ENCODE data around the gene FGF18.
A peak's percentile ranks its signal among the peaks of the same experiment; 100 is the strongest.

FGF18 gene

DNA sequence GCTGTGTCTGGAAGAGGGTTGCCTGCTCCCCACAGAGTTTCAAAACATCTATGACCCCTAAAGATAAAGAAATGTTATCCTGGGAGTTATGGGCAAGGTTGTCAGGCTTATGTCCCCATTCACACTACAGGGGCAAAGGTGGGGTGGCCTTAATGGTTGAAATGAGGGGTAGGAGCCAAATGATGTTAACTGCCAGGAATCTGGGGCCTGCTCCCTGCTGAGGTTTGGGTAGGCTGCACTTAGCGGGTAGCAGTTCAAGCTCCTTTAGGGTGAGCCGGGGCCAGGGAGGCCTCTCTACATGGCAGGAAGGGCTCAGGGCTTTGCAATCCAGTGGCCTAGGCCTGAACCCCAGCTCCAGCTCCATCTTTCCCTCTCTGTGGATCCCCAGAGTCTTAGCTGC, 3.0 kb downstream of the FGF18 start:
- no peak for DNase-seq
- Histone ChIP-seq H3K4me1 (peaks cover 21% of the 10 kb centered on the region), H3K4me3 (ENCODE audit: low read depth, low read length) (no peak overlapping the region), H3K36me3 (no peaks in the 10 kb centered on the region), H3K9me3 (no peaks in the 10 kb centered on the region), H3K27me3 (peaks cover 27% of the 10 kb centered on the region)
- TF ChIP-seq, protein P1, sequence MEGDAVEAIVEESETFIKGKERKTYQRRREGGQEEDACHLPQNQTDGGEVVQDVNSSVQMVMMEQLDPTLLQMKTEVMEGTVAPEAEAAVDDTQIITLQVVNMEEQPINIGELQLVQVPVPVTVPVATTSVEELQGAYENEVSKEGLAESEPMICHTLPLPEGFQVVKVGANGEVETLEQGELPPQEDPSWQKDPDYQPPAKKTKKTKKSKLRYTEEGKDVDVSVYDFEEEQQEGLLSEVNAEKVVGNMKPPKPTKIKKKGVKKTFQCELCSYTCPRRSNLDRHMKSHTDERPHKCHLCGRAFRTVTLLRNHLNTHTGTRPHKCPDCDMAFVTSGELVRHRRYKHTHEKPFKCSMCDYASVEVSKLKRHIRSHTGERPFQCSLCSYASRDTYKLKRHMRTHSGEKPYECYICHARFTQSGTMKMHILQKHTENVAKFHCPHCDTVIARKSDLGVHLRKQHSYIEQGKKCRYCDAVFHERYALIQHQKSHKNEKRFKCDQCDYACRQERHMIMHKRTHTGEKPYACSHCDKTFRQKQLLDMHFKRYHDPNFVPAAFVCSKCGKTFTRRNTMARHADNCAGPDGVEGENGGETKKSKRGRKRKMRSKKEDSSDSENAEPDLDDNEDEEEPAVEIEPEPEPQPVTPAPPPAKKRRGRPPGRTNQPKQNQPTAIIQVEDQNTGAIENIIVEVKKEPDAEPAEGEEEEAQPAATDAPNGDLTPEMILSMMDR (IDR thresholded peaks at IDR 0.05; ENCODE audit: low read depth, low read length), result no peak

DNA sequence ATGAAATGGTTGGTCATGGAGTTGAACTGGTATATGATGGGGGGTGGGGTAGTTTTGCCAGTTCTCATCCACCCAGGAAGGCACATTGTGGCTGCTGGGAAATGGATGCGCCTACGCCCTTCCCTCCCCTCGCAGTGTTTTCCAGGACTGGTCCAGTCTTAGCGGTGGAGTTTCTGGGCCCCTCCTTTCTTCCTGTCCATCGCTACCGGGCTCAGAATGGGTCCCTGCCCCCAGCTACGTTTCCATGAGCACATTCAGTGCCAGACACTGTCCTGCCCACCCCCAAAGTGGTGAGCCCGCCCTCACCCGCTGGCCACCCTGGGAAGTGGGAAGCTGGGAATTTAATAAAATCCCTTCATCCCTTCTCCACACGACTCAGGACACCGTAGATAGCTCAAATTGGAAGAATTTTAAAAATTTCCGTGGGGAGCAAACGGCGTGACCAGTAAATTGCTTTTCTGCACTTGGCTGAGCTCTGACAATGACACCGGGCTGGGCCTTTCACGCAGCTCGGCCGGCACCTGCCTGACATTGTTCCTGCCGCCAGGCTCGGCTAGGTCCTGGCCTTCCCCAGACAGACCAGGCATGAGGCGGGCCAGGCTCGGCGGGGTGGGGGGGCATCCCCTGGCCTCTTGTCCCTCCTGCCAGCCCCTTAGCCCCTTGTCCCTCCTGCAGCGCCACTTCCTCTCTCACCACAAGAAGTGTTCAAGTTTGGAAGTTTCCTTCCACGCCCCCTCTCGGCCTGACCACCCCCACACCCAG, 3.6 kb downstream of the FGF18 start:
- Histone ChIP-seq H3K27me3 (peaks cover 27% of the 10 kb centered on the region), H3K9me3 (no peaks in the 10 kb centered on the region), H3K4me3 (ENCODE audit: low read depth, low read length) (no peak overlapping the region), H3K4me1 (peaks cover 21% of the 10 kb centered on the region), H3K36me3 (no peaks in the 10 kb centered on the region)
- DNase-seq, result no peak
- TF ChIP-seq, protein P1 (IDR thresholded peaks at IDR 0.05; ENCODE audit: low read depth, low read length), result no peak

DNA sequence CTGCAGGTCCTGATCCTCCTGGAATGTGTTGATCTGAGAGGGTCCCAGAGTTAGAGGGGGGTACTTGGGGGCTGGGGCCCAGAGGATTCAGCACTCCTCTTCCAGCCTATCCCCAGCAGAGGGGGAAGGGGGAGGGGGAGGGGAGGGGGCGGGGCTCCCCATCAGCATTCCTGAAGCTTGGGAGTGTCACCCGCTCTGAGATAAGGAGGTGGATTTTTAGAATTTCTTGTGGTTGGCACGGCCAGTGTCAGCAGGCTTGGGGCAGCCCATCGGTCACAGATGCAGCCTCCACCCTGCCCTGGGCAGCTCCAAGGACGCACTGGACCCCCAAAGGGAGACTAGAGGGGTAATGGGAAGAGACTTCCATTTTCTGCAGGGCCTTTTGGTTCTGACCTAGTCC, 5.3 kb downstream of the FGF18 start:
- H3K9me3 ChIP-seq, result no peaks in the 10 kb centered on the region
- TF ChIP-seq, protein P1 (IDR thresholded peaks at IDR 0.05; ENCODE audit: low read depth, low read length), result no peak
- H3K27me3 ChIP-seq, result peaks cover 19% of the 10 kb centered on the region
- no peak overlapping the region for H3K4me3 ChIP-seq (ENCODE audit: low read depth, low read length)
- H3K4me1 ChIP-seq, result peaks cover 14% of the 10 kb centered on the region
- no peaks in the 10 kb centered on the region for H3K36me3 ChIP-seq
- DNase-seq, result no peak

DNA sequence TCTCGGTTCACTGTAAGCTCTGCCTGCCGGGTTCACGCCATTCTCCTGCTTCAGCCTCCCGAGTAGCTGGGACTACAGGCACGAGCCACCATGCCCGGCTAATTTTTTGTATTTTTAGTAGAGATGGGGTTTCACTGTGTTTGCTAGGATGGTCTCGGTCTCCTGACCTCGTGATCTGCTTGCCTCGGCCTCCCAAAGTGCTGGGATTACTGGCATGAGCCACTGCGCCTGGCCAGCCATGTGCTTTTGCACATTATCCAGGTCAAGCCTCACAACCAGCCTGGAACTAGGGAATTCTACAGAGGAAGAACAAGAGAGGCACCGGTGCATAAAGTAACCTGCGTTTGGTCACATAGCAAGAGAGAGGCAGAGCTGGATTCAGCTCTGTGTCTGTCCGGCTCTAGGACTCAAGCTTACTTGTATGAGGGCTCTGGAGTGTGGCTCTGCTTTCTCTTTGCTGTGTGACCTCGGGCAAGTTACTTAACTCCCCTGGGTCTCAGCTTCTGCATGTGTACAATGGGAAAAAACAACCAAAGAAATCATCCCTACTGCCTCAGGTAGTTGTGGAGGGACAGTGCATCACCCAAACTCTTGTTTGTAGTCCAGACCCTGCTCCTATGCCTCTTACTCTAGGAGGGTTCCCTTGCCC, 6.3 kb downstream of the FGF18 start:
- Histone ChIP-seq H3K4me3 (ENCODE audit: low read depth, low read length) (no peak overlapping the region), H3K4me1 (peaks cover 11% of the 10 kb centered on the region), H3K9me3 (no peaks in the 10 kb centered on the region), H3K27me3 (peaks cover 9% of the 10 kb centered on the region), H3K36me3 (no peaks in the 10 kb centered on the region)
- TF ChIP-seq, protein P1 (IDR thresholded peaks at IDR 0.05; ENCODE audit: low read depth, low read length), result no peak
- peak; percentile 3 for DNase-seq

DNA sequence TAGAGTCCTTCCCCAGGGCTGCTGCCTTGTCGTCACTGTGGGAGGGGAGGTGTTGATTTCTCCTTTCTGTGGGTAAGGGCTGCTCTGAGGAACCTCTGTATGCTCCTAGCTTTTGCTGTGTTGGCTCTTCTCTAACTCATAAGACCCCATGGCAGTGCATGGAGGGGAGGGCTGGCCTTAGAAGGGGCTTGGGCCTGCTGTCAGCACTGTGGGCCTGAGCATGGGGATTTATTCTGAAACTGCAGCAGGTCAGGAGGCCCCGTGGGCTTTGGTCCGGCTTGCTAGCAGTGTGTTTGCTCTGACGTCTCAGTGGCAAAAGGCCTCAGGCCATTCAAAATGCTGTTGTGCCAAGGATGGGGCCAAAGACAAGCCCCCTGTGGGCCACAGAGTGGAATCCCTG, 6.8 kb downstream of the FGF18 start:
- TF ChIP-seq, protein P1 (IDR thresholded peaks at IDR 0.05; ENCODE audit: low read depth, low read length), result no peak
- Histone ChIP-seq H3K27me3 (peaks cover 4% of the 10 kb centered on the region), H3K36me3 (no peaks in the 10 kb centered on the region), H3K9me3 (no peaks in the 10 kb centered on the region), H3K4me3 (ENCODE audit: low read depth, low read length) (no peak overlapping the region), H3K4me1 (peaks cover 5% of the 10 kb centered on the region)
- DNase-seq, result no peak

DNA sequence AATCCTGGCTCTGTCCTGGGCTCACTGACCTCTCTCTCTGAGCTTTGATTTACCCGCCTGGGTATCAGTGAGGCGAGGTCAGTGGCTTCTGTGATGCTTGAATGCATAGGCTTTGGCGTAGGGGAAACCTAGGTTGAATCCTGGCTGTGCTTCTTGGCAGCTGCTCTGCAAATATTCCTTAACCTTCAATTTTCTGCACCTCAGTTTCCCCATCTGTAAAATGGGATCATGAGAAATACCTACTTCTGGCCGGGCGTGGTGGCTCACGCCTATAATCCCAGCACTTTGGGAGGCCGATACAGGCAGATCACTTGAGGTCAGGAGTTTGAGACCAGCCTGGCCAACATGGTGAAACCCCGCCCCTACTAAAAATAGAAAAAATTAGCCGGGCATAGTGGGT, 7.2 kb downstream of the FGF18 start:
- TF ChIP-seq, protein P1 (IDR thresholded peaks at IDR 0.05; ENCODE audit: low read depth, low read length), result no peak
- Histone ChIP-seq H3K9me3 (no peaks in the 10 kb centered on the region), H3K36me3 (no peaks in the 10 kb centered on the region), H3K4me3 (ENCODE audit: low read depth, low read length) (no peak overlapping the region), H3K4me1 (peaks cover 1% of the 10 kb centered on the region; the same call in 1 of the 2 replicates), H3K27me3 (no peaks in the 10 kb centered on the region; the same call in 1 of the 2 replicates)
- no peak for DNase-seq

Data from BE2C (cell line).